ENCODE measurements around the gene GIPC3.
"Not testable (repeated sequence)": the region's sequence is repeated elsewhere in the genome, so short reads cannot be mapped to it uniquely, and the experiment has no call there.

GIPC3 gene

DNA sequence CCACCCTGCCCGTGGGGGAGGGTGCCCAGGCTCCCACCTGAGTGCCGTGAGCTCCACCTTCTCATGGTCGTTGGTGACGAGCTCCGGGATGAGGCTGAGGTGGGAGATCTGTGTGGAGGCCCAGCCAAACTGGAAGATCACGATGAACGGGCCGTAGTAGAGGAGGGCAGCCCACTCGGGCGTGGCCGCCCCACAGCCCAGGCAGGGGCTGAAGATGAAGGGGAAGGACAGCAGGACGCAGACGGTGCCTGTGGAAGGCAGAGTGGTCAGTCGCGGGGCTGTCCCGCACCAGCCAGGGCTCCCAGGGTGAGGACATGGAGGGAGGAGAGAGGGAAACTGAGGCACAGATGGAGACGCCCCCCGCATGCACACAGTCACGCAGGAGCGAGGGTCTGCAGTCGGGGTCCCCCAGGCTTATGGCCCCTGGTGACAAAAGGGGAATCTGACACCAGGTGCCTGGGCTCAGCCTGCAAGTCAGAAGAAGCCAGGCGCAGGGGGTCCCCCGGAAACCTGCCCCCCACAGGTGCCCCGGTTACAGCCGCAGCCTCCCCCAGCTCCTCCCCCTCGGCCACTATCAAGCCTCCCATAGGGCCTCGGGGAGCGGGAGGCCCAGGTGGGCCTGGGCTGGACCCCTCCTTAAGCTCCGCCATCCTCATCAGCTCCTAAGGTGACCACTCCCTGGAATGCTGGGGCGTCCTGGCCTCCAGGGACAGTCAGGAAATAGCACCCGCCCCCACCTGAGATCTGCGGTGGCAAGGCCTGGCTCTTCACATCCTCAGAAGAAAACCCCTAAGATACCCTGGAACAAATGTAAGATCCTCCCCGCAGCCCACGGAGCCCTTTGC, 34.1 kb upstream of the GIPC3 start:
- no peak for DNase-seq

DNA sequence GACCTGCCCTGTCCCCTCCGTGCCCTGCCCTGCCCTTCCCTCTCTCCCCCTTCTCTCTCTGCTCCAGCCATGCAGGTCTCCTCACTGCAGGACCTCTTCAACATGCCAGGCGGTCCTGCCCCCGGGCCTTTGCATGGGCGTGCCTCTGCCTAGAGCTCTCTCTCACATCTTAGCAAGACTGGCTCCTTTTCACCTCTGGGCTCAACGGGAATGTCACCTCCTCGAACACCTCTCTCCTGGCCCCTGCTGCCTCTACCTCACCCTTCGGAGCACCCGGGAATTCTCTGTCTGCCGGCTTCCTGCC, 33.5 kb upstream of the GIPC3 start:
- no peak for DNase-seq

DNA sequence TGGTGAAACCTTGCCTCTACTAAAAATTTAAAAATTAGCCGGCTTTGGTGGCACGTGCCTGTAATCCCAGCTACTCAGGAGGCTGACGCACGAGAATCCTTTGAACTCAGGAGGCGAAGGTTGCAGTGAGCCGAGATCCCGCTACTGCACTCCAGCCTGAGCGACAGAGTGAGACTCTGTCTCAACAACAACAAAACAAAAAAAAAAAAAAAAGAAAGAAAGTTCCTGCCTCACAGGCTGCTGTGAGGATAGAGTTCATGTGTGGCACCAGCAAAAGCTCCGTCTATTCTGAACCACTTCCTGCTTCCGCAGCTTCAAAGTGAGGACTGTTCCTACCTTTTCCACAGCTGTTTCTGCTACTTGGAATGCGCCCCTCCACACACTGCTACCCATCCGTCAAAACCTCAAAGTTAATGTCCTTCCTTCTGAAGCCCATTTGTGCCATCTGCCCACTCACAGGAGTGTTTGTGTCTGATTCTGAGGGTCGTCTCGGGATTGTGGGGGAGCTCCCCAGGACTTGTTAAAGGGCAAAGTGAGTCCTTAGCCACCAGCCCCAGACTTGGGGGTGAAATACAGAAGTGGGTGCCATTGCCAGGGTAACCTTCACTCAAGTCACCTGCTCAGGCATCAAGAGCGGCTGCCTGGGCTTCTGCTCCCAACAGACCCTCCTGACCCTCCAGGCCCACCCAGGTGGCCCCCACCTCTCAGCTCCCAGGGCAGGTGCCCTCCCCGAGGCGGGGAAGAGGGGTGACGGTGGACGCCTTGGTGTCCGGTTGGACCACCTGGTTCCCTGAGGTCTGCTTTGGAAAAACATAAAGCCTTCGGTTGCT, 30.8 kb upstream of the GIPC3 start:
- peak; percentile 35 to 62 for DNase-seq

DNA sequence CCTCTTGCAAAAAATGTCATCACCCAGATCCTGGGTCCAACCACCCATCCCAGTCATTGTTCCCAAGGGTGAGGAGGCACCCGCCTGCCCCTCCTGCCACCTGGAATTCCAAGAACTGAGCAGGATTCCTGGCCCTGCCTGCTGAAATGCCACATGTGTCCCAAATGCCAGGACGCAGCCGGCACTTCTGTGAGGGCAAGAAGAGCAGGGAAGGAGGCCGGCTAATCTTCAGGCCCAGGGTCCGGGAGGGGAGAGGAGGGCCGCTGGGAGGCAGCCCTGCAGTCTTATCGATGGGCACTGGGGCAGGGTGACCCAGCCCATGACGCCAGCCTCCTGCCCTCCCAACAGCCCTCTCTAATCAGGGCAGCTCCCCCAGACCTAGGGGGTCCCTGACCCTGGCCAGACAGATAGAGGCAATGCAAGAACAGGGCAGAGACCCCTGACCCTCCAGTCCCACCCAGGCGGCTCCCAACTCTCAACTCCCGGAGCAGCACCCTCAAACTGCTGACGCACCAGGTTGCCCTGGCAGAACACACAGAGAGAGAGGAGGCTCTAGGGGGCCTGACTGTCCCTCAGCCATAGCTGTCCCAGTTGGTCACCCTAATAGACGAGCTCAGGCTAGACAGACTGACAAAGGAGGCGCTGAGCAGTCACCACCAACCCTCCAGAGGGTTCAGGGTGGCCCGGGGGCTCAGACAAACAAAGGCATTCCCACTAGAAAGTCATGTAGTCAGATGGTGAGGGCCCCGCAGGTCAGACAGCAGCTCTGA, 29.4 kb upstream of the GIPC3 start:
- DNase-seq = no peak

DNA sequence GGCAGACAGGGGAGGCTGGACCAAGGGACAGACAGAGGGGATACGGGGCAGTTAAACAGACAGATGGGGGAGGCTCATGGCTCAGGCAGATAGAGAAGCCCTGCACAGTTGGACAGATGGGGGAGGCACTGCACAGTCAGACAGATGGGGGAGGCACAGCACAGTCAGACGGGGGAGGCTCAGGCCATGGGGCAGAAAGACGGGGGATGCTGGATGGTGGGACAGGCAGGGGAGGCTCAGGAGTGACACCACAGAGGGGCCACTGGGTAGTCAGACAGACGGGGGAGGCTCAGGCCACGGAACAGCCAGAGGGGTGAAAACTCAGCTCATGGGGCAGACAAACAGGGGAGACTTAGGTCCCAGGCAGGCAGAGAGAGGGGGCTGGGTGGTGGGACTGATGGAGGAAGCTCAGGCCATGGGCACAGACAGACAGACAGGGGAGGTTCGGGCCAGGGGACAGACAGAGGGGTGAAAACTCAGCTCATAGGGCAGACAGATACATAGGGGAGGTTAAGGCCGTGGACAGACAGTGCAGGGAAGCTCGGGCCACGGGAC, 28.8 kb upstream of the GIPC3 start:
- DNase-seq = no peak

DNA sequence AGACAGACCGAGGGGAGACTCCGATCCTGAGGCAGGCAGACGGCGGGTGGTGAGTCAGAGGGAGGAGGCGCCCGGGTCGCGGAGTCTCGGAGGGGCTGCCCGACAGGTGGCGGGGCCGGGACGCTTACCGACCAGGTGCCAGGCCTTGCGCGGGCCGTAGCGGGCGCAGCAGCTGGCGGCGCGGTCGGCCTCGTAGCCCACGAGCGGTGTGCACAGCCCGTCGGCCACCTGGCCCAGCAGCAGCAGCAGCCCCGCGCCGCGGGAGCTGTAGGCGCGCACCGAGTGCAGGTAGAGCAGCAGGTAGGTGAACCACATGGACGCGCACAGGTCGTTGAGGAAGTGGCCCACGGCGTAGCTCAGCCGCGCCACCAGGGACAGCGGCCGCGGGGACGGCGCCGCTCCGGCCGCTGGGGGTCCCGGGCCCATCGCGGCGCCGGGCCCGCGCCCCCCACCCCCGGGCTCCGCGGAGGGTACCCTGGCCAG, 28.3 kb upstream of the GIPC3 start:
- DNase-seq = no peak

DNA sequence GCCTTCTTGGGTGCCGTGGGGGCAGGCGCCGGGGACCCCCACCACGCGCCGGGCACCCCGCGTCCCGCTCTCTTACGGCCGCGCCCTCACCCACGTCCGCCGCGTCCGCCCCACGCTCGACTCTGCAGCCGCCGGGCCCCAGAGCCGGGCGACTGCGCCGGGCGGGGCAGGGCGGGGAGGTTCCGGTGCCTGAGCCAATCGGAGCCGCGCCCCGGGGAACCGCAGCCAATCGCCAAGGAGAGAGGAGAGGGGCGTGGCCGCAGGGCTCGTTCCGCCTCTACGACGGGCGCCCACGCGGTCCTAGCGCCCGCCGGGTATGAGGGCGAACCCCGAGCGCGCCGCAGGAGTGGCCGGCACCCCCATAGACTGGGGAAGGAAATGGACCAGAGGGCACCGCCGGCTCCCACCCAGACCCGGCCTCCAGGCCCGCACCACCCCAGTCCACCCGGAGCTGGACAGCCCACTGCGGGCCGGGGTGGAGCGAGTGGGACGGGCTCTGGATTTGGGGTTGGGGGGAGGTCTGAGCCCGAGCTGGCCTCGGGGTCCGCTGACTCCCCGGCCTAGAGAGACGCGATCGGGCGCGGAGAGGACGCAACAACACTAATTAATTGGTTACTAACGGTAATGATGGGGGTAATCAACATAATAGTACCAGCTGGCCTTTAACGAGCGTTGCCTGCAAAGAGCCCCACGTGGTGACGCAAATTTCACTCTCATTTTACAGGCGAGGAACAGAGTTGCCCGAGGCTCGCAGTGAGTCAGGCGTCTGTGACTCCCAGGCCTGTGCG, 27.6 kb upstream of the GIPC3 start, which contains the start of gene MFSD12:
MFSD12 (minus strand) TSS at position 126 of the 788 bp plus-strand sequence. CDS start 183 bp downstream, outside the sequence.
- DNase-seq = peak; percentile 97 to 98

DNA sequence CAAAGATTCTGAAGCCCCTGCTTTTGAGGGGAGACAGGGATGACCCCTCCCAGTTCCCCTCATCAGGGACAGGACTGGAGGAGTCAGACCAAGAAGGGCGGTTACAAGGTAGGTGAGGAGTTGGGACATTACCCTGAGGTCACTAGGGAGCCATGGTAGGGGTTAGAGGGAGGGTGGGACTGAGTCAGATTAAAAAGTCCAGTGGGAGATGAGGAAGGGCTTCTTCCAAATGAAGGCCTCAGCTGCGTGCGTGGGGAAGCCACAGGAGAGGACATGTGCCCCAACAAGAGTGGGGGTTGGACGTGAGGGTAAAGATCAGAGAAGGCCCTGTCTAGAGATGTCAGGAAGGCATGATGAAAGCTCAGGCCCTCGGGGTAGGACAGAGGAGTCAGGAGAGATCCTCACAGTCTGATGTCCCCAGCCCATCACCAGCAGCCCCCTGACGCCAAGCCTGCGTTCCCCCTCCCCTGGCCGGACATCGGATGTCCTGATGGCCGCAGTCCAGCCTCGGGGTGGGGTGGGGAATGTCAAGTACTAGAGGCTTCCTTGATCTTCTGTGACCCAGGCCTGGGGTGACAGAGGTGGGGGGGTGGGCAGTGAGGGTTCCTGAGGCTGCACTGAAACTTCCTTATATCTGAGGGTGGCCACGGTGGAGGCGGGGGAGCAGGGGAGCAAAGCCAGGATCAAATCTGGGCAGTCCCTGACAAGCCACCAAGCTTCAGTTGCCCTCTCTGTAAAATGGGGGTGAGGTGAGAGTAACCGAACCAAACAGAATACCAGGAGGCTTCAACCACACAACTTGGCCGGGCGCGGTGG, 21.4 kb upstream of the GIPC3 start:
- DNase-seq = peak; percentile 54 to 90

DNA sequence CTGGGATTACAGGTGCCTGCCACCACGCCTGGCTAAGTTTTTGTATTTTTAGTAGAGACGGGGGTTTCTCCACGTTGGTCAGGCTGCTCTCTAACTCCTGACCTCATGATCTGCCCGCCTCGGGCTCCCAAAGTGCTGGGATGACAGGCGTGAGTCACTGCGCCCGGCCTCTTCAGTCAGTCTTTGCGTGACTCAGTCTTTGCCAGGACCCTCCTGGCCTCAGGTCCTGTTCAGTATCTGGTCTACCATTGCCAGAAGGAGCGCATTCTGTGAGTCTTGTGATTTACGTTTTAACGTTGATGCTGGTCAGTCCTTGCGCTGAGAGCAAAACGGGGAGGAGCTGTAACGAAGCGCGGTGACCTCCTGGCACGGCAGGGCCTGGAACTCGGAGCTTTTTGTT, 20.1 kb upstream of the GIPC3 start:
- DNase-seq = no peak

DNA sequence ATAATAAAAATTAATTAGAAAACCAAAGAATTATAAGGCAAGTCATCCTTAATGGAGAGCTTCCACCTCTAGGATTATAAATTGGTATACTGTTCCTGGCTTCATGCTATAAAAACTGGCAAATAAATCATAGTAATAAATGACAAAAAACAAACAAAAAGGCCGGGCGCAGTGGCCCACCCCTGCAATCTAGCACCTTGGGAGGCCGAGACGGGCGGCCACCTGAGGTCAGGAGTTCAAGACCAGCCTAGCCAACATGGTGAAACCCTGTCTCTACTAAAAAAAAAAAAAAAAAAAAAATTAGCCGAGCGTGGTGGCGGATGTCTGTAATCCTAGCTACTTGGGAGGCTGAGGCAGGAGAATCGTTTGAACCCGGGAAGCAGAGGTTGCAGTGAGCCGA, 15.2 kb upstream of the GIPC3 start:
- DNase-seq = not testable (repeated sequence)

DNA sequence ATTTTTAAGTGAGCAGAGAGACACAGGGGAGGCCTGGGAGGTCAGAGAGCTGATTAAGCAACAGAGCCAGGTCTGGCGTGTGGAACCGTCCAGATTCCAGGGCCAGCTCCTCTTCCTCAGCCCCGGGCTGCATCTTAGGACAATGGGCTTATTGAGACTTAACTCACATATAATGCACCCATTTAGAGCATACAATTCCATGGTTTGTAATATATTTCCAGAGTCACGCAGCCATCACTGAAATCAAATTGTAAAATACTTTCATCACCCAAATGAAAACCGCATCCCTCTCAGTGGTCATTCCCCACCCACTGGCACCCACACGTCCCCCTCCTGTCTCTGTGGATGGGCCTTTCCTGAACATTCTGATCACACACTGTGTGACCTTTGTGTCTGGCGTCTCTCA, 14.7 kb upstream of the GIPC3 start:
- DNase-seq = peak; percentile 57 to 87

DNA sequence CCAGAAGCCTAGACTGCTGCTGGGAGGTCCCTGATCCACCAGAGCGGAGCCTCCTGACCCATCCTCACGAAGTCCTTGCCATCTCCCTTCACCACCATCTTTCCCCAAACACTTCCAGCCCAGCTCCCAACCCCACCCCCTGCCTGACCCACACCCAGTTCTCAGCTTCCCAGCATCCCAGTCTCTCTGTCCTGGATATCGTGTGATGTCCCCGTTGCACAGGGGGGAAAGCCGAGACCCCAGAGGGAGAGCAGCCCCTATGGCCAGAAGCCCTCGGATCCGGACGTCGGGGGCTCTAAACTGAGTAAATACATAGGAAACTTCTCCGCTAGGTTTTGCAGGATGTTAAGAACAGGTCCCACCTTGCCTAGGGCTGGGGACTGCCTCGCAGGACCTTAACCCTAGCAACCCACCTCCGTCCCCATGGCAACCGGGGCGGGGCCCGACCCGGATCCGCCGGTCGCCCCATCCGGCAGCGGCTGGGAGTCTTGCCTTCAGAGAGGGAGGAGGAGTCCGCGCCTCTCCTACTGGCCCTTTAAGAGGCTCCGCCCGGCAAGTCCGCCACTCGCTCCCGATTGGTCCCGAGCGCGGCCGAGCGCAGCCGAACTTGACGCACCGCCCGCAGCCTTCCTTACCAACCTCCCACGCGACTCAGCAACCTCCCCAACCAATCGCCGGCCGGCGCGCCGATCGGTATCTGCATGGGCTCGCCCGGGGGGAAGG, 13.0 kb upstream of the GIPC3 start:
- peak; percentile 100 for DNase-seq

DNA sequence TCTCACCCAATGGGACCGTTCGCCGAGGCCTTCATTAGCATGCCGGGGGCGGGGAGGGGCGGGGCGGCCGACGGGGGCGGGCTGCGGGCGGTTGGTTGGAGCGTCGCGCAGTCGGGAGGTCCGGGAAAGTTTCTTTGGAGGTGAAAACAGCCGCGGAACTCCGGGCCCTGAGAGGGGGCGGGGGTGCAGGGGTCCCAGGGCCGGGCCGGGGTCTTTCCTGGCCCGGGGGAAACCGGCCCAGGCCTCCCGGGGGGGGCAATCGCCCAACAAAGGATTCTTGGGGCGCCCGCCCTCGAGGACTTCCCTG, 12.5 kb upstream of the GIPC3 start, which contains the start of gene HMG20B:
HMG20B (plus strand) TSS at position 90 of the 307 bp plus-strand sequence. CDS start 366 bp downstream, outside the sequence.
- DNase-seq = no peak

DNA sequence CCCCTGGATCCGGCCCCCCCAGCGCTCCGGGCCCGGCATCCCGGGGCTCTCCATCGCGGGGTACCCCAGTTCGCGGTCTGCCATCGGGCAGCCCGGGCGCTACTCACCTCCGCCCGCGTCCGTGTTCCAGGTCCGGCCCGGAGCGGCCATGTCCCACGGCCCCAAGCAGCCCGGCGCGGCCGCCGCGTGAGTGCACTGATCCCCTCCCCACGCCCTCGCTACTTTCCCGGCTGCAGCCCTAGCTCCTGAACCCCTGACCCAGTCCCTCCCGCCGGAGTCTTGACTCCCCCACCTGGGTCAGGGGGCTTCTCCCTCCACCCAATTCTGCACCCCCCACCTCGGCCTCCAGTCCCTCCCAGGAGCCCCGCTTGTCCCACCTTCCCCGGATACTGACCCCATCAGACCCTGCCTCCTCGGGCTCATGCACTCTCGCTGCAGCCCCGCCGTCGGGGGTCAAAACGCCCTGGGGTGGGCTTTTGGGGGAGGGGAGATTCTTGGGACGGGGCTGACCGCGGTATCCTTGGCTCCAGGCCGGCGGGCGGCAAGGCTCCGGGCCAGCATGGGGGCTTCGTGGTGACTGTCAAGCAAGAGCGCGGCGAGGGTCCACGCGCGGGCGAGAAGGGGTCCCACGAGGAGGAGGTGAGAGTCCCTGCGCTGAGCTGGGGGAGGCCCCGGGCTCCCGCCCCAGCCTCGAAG, 12.0 kb upstream of the GIPC3 start:
- no peak for DNase-seq

DNA sequence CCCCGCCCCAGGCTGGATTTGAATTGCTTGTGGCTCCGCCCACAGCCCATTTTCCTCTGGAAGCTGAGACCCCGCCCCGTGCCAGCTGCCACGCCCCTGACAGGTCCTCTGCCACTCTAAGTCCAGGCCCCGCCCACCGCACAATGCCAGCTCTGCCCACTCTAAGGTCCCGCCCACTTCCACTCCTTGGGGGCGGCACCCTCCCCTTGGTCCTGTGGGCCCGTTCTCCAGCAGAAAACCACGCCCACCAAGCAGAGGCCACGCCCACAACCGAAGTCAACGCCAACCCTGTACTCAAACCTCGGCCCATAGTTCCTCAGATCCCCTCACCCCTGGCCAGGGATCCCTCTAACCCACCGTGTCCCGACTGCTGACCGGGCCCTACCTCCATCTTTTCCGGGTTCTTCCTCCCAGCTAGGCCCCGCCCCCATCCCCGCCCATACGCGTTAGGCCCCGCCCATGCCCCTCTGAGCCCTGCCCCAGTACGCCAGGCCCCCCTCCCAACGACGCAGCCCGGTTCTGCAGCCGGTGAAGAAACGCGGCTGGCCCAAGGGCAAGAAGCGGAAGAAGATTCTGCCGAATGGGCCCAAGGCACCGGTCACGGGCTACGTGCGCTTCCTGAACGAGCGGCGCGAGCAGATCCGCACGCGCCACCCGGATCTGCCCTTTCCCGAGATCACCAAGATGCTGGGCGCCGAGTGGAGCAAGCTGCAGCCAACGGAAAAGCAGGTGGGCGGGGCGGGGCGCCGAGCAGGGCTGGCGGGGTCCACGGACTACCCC, 11.2 kb upstream of the GIPC3 start:
- peak; percentile 99 to 100 for DNase-seq

DNA sequence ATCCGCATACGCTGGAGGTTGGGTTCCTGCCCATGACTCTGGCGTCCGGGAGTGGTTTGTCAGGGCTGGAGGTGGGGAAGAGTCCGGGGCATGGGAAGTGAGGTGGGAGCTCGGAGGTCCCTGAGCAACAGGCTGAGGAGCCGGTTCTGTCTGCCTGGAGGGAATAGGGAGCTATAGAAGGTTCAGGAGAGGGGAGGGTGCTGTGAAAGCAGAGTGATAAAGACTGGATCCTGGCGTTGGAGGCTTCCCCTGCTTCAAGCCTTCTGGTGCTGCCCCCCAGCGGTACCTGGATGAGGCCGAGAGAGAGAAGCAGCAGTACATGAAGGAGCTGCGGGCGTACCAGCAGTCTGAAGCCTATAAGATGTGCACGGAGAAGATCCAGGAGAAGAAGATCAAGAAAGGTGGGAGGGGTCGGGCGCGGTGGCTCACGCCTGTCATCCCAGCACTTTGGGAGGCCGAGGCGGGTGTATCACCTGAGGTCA, 10.0 kb upstream of the GIPC3 start:
- no peak for DNase-seq

DNA sequence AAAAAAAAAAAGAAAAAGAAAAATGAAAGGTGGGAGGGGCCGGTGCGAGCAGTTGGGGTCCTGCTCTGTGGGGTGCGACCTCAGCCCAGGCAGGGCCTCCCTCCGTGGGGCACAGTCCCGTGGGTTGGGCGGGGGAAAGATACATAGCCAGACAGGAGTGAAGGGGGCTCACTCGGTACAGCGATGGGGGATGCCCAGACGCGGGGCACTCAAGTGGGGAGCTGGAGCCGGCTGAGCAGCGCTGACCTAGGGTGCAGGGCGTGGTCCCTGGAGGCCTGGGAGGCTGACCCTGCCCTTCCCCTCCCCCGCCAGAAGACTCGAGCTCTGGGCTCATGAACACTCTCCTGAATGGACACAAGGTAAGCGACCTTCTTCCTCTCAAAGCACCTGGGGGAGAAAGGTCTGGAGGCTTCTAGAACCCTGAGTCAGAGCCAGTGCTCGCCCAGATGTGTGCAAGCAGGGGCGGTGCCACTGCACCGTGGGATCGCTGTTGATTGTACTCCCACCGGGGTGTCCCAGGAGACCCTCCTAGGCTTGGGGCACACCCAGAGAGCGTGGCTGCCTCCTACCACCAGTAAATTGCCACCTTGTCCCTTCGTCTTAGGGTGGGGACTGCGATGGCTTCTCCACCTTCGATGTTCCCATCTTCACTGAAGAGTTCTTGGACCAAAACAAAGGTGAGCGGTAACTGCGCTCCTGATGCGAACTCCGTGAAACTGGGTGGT, 9.2 kb upstream of the GIPC3 start:
- no peak for DNase-seq
